ENCODE results near the gene AGAP1. TPM values are rescaled to one million over a fixed set of nuclear protein-coding genes. Genes with fewer than 3 reads are reported as not detected.

AGAP1 gene
- total and polyA plus RNA-seq, 2 donors (not counting 3 experiments of a cell fraction or from before 2014, with no cell fraction given), result 10.2 to 20.9 TPM

DNA sequence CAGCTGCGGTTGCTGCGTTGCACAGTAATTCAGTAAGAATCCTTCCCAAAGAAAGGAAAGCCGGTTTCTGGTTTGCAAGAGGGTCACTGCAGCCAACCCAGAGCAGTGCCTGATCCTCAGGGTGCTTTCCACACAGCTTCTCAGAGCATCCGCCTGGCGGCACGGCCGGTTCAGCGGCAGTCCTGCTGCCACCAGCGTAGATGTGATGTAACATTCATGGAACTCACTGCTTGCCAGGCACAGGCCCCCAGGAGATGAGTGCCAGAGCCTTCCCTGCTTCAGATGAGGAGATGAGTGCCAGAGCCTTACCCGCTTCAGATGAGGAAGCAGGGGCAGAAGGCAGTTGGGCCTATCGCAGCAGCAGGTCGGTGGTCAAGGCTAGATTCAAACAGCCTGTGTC, 444.1 kb downstream of the AGAP1 start:
- H3K4me3 ChIP-seq (replicated peaks in 1 of 3; ENCODE audit: insufficient read depth in 1 of 3, low read depth in 1 of 3, low read length in 3 of 3), result no peak overlapping the region
- POLR2A ChIA-PET, result no interaction called here
- TF ChIP-seq JUN (IDR thresholded peaks at IDR 0.05; ENCODE audit: borderline replicate concordance, insufficient read depth, insufficient read length, low read depth) (no peak), POLR2AphosphoS5 (IDR thresholded peaks at IDR 0.05; ENCODE audit: insufficient read depth, low read depth, low read length) (no peak), GATA2 (IDR thresholded peaks at IDR 0.05; ENCODE audit: insufficient read depth, insufficient read length, low read depth, low read length) (no peak), EZH2 (IDR thresholded peaks at IDR 0.05; ENCODE audit: borderline replicate concordance, low read depth, low read length, severe bottlenecking) (no peak), FOS (IDR thresholded peaks at IDR 0.05; ENCODE audit: borderline replicate concordance, insufficient read depth, low read length) (no peak)
- intact Hi-C loops (cut with micrococcal nuclease) (no loop called here), dilution Hi-C loops (cut with MboI; ENCODE audit: extremely low pct_ligation_motif_present, low sequenced_read_pairs) (no loop called here)
- no peaks in the 10 kb centered on the region for H4K20me1 ChIP-seq (replicated peaks; ENCODE audit: control insufficient read depth, extremely low read depth, insufficient read depth, low read length)
- no peak overlapping the region for H2AFZ ChIP-seq (ENCODE audit: low read depth, low read length)
- H3K4me2 ChIP-seq (ENCODE audit: insufficient read depth, low read length), result no peak overlapping the region
- no peaks in the 10 kb centered on the region for H3K27me3 ChIP-seq (ENCODE audit: control insufficient read depth in 2 of 2, insufficient read depth in 2 of 2, low read length in 2 of 2)
- CTCF ChIA-PET, result interaction anchor here (1.3 to 1.6 kb wide), 3 partner anchors 11 to 159 kb away, joined by 3 to 5 read pairs (median 4); no protein-coding TSS in a partner anchor
- FAIRE-seq (no peak), DNase-seq (ENCODE audit: low read depth, low spot score) (no peak)
- H3K9me3 ChIP-seq (replicated peaks; ENCODE audit: control insufficient read depth, insufficient read depth, low read length), result no peaks in the 10 kb centered on the region
- BruUV-seq (replicated peaks), result no TSS peak
- H3K36me3 ChIP-seq (ENCODE audit: control insufficient read depth in 2 of 2, extremely low read depth in 1 of 2, insufficient read depth in 2 of 2, low read length in 2 of 2), result no peaks in the 10 kb centered on the region
- H3K4me1 ChIP-seq (ENCODE audit: control insufficient read depth, extremely low read depth, insufficient read depth, low read length), result peaks cover under 1% of the 10 kb centered on the region
- H3K9me1 ChIP-seq (replicated peaks; ENCODE audit: control insufficient read depth, extremely low read depth, insufficient read depth, low read length), result no peaks in the 10 kb centered on the region
- no peak overlapping the region for H3K27ac ChIP-seq (ENCODE audit: insufficient read depth, low read depth, low read length)
- H3K9ac ChIP-seq (replicated peaks; ENCODE audit: extremely low read depth, insufficient read depth, low read length), result no peak overlapping the region
- H3K79me2 ChIP-seq (ENCODE audit: control insufficient read depth, insufficient read depth, low read length), result no peaks in the 10 kb centered on the region

DNA sequence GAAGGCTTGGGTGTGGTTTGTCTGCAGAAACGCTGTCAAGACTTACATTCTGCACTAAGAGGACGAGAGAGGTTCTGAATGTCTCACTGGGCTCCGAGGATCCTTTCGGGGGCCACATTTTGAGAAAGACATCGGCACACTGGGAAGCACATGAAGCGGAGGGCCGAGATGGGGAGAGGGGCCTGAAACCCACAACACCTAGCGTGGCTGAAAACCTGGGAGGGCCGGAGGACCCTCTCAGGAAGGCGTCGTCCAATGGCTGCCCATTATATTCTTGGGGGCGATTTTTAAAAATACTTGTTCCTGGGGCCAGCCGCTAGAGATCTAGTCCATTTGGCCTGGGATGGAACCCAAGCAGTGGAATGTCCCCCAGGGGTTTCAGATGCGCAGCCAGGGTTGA, 444.8 kb downstream of the AGAP1 start:
- FAIRE-seq (no peak), DNase-seq (ENCODE audit: low read depth, low spot score) (no peak)
- POLR2A ChIA-PET, result no interaction called here
- peaks cover 3% of the 10 kb centered on the region for H3K4me1 ChIP-seq (ENCODE audit: control insufficient read depth, extremely low read depth, insufficient read depth, low read length)
- dilution Hi-C loops (cut with MboI; ENCODE audit: extremely low pct_ligation_motif_present, low sequenced_read_pairs) (no loop called here), intact Hi-C loops (cut with micrococcal nuclease) (no loop called here)
- TF ChIP-seq GATA2 (IDR thresholded peaks at IDR 0.05; ENCODE audit: insufficient read depth, insufficient read length, low read depth, low read length) (no peak), EZH2 (IDR thresholded peaks at IDR 0.05; ENCODE audit: borderline replicate concordance, low read depth, low read length, severe bottlenecking) (no peak), POLR2A (IDR thresholded peaks at IDR 0.05; ENCODE audit: low read depth, low read length) (no peak), FOS (IDR thresholded peaks at IDR 0.05; ENCODE audit: borderline replicate concordance, insufficient read depth, low read length) (no peak), MYC (IDR thresholded peaks at IDR 0.05; ENCODE audit: low read depth, low read length) (no peak), POLR2AphosphoS5 (IDR thresholded peaks at IDR 0.05; ENCODE audit: insufficient read depth, low read depth, low read length) (no peak), JUN (IDR thresholded peaks at IDR 0.05; ENCODE audit: borderline replicate concordance, insufficient read depth, insufficient read length, low read depth) (no peak)
- TF ChIP-seq, protein P1, sequence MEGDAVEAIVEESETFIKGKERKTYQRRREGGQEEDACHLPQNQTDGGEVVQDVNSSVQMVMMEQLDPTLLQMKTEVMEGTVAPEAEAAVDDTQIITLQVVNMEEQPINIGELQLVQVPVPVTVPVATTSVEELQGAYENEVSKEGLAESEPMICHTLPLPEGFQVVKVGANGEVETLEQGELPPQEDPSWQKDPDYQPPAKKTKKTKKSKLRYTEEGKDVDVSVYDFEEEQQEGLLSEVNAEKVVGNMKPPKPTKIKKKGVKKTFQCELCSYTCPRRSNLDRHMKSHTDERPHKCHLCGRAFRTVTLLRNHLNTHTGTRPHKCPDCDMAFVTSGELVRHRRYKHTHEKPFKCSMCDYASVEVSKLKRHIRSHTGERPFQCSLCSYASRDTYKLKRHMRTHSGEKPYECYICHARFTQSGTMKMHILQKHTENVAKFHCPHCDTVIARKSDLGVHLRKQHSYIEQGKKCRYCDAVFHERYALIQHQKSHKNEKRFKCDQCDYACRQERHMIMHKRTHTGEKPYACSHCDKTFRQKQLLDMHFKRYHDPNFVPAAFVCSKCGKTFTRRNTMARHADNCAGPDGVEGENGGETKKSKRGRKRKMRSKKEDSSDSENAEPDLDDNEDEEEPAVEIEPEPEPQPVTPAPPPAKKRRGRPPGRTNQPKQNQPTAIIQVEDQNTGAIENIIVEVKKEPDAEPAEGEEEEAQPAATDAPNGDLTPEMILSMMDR (IDR thresholded peaks at IDR 0.05; ENCODE audit: extremely low read depth in 1 of 2, insufficient read depth in 1 of 2, low read depth in 1 of 2, low read length in 2 of 2), result no peak
- TF ChIP-seq, protein P2, sequence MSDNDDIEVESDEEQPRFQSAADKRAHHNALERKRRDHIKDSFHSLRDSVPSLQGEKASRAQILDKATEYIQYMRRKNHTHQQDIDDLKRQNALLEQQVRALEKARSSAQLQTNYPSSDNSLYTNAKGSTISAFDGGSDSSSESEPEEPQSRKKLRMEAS (IDR thresholded peaks at IDR 0.05; ENCODE audit: insufficient read depth, insufficient read length), result no peak
- CTCF ChIA-PET, result interaction anchor here (1.3 kb wide), 1 partner anchor 159 kb away, joined by 3 read pairs; no protein-coding TSS in a partner anchor
- H2AFZ ChIP-seq (ENCODE audit: low read depth, low read length), result no peak overlapping the region
- H3K4me3 ChIP-seq (replicated peaks in 1 of 3; ENCODE audit: insufficient read depth in 1 of 3, low read depth in 1 of 3, low read length in 3 of 3), result no peak overlapping the region
- H4K20me1 ChIP-seq (replicated peaks; ENCODE audit: control insufficient read depth, extremely low read depth, insufficient read depth, low read length), result no peaks in the 10 kb centered on the region
- H3K79me2 ChIP-seq (ENCODE audit: control insufficient read depth, insufficient read depth, low read length), result no peaks in the 10 kb centered on the region
- H3K27ac ChIP-seq (ENCODE audit: insufficient read depth, low read depth, low read length), result no peak overlapping the region
- no peak overlapping the region for H3K4me2 ChIP-seq (ENCODE audit: insufficient read depth, low read length)
- H3K36me3 ChIP-seq (ENCODE audit: control insufficient read depth in 2 of 2, extremely low read depth in 1 of 2, insufficient read depth in 2 of 2, low read length in 2 of 2), result no peaks in the 10 kb centered on the region
- H3K9me3 ChIP-seq (replicated peaks; ENCODE audit: control insufficient read depth, insufficient read depth, low read length), result no peaks in the 10 kb centered on the region
- no peaks in the 10 kb centered on the region for H3K27me3 ChIP-seq (ENCODE audit: control insufficient read depth in 2 of 2, insufficient read depth in 2 of 2, low read length in 2 of 2)
- no peak overlapping the region for H3K9ac ChIP-seq (replicated peaks; ENCODE audit: extremely low read depth, insufficient read depth, low read length)
- no TSS peak for BruUV-seq (replicated peaks)
- no peaks in the 10 kb centered on the region for H3K9me1 ChIP-seq (replicated peaks; ENCODE audit: control insufficient read depth, extremely low read depth, insufficient read depth, low read length)

Measured in endothelial cell of umbilical vein (primary cell).